HG03025 (cell line): Measurements from ENCODE around the gene ARHGEF7.

ENCODE experiments used
- ATAC-seq: cut with Tn5 transposase; IDR thresholded peaks from one replicate; pipeline ENCODE4 v1.9.1; 2021; ENCODE audit warnings: mild to moderate bottlenecking, moderate library complexity; ENCODE audit not compliant: unreplicated experiment, low FRiP score

ARHGEF7 gene

DNA sequence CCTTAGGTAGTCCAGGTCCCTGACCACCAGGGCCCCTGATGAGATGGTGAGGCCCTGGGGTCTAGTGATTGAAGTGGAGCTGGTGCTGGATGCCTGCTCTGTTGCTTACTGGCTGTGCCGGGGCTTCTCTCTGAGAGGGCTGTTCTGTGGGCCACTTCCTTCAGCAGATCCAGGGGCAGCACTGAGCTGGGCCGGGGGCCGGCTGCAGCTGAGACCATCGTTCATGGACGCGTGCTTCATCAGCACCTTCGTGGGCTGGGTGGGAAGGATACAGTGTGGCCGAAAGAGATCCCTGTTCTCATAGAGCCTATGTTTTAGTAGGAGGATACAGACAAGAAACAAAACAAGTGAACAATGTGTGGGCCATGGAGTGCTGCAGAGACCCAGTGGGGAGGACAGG is 172.1 kb downstream of the ARHGEF7 start:
- no peak for ATAC-seq

GRCh38 chr13:111288276-111288675 is 173.2 kb downstream of the ARHGEF7 start:
- no peak for ATAC-seq

DNA sequence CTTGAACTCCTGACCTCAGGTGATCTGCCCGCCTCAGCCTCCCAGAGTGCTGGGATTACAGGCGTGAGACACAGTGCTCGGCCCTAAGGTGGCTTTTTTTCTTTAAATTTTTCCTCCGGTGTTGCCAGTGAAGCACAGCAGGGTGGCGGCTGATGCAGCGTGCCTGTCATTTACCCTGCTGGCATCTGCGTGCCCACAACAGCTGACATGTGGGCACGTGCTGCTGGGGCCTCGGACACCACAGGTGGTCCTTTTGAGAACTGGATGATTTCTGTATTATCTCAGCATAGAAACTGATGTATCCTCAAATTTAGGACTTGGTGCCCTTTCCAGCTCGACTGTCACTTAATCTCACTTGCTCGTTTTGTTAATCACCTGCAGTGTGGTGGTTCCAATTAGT is 174.1 kb downstream of the ARHGEF7 start:
- no peak for ATAC-seq

DNA sequence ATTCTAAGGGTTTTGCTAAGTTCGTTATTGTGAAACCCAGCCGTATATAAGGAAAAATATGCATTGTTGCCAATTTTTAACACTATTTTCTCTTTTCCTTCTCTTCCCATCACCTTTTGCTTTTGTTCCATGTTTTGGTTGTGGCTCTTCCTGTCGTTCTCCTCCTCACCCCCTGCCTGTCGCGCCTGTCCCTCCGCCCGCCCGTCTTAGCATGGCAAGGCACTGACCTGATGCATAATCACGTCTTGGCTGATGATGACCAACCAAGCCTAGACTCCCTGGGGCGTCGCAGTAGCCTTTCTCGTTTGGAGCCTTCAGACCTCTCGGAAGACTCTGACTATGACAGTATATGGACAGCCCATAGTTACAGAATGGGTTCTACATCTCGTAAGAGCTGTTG is 176.8 kb downstream of the ARHGEF7 start:
- no peak for ATAC-seq

GRCh38 chr13:111292710-111293485 is 177.8 kb downstream of the ARHGEF7 start:
- ATAC-seq: no peak

GRCh38 chr13:111295886-111296285 is 180.8 kb downstream of the ARHGEF7 start:
- no peak for ATAC-seq

GRCh38 chr13:111296417-111296816 is 181.3 kb downstream of the ARHGEF7 start:
- no peak for ATAC-seq

GRCh38 chr13:111298214-111298975 is 183.3 kb downstream of the ARHGEF7 start:
- ATAC-seq: no peak

DNA sequence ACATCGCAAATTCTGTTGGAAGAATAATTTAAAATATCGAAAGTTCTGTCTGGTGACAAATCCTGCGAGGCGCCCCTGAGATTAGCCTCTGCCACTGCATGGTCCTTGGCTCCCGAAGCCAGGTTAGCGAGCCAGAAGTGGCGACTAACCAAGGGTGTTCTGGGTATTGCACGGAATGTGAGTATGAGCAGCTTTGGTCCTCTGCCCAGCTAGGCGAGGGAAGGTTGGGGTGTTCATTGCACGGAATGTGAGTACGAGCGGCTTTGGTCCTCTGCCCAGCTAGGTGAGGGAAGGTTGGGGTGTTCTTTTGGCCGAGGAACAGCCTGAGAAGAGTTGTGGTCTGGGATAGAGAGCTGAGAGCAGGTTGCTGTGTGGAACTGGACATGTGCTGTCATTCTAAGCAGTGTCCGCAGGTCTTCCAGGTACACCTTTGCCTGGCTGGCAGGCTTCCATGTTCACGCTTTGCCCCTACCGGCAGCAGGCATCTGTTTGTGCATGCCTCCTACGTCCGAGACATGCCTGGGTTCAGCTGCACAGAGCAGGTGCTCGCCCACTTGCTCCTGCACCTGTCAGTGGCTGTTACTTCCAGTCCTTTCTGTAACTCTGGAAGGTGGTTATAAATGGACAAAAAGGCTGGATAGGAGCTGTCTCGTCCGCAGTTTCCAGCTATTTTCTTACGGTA is 187.1 kb downstream of the ARHGEF7 start:
- no peak for ATAC-seq

DNA sequence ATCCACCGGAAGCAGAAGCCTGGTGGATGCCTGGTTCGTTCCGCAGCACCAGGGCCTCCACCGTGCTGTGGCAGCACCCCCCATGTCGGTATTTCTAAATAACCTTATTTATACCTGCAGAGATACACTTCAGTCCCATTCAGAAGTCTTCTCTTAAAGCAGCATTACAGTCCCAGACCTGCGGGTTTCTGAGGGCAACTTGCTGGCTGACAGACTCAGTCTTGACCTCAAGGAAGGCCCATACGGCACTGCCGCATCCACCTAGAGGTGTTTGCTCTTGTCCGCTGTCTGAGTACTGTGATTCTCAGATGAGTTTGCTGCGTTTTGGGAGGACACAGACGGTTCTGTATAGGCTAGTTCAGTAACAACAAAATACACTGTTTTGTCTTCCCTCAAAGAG is 188.4 kb downstream of the ARHGEF7 start:
- no peak for ATAC-seq

- peak; percentile 93 for ATAC-seq
Observed at GRCh38 chr13:111304041-111304544, 189.0 kb downstream of the ARHGEF7 start.

- ATAC-seq: no peak
Observed at GRCh38 chr13:111304603-111305289, 189.6 kb downstream of the ARHGEF7 start.

- ATAC-seq: no peak
Observed at GRCh38 chr13:111312944-111313590, 198.0 kb downstream of the ARHGEF7 start.

DNA sequence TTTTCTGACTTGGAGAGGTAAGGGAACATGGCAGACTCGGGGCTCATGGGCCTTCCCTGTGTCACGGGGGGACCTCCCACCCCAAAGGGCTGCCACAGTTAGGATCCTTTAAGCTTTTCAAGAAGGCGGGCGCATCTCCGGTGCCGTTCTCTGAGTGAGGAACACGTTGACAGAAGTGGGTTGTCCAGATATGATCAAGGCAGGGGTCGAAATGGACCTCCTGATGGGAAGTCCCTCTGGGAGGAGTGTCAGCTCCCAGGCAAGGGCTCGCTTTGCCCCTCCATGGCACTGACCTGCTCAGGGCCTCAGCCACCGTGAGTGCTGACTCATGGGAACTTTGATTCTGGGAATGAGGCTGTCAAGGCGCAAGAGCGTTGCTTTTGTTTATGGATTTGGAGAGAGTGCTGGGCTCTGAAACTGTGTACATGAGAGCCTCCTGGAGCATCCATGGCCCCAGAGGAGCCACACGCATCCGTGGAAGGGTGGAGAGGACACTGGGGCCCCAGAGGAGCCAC is 198.9 kb downstream of the ARHGEF7 start:
- no peak for ATAC-seq

DNA sequence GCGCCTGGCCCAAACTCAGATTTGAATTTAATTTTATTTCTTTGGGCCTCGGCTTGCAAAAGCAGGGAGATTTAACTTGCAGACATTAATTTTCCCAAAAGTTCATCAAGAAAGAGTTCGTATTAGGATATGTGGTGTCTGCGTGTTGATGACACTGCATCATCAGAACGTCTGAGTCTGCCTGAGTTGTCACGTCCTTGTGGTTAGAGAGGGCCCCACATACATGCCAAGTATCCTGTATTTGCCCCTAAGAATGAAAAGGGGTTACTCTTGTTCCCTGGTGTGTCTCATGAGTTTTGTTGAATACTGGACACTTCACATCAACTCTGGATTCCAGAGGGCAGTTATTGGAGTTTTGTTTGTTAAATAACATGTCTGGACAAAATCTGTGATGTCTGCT is 199.7 kb downstream of the ARHGEF7 start:
- no peak for ATAC-seq

DNA sequence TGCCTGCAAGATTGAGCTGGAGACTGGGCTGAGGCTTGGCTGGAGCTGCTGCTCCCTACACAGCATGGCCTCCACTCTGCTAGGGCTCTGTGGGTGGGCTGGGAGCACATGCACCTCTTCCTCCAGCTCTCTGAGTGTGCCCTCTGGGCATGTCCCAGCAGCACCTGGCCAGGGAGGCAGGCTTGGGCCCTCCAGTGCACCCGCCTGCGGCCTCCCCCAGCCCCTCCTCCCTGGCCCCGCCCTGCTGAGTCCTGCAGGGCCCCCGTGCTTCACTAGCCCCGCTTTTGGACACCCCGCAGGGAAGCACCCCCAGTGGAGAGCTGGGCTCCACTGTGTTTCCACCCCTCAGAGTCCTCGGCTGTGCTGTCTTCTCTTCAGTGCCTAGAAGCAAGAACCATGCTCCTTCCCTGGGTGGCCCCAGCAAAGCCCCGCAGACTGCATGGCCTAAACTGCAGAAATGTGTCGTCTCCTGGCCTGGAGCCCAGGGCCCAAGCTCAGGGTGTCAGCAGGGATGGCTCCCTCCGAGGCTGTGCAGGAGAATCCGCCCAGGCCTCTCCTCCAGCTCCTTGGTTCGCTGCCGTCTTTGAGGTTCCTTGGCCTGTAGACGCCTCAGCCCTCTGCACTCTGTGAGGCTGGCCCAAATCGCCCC is 200.4 kb downstream of the ARHGEF7 start:
- ATAC-seq: no peak

DNA sequence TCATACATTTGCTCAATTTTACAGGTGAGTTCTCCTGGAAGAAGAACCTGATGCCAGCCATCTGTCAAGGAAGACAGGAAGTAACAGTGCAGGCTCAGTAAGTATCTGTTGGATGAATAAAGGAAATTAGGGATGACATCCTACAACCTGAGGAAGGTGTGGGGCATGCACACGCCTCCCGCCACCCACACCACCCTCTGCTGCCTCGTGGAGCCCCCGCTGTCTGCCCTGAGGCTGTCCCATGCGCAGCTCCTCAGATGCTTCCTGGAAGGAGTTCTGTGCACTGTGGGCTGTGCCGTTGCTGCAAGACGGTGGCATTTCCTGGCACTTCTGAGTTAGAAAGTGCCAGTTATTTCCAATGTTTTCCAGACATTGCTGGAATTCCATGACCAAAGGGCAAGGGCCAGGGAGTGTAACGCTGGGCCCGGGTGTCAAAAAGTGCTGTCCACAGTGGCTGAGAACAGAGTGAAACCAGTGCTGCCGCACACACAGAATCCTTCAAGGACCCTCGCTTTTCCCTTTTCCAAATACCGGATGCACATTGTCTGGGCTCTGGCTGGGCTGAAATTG is 201.1 kb downstream of the ARHGEF7 start:
- no peak for ATAC-seq

DNA sequence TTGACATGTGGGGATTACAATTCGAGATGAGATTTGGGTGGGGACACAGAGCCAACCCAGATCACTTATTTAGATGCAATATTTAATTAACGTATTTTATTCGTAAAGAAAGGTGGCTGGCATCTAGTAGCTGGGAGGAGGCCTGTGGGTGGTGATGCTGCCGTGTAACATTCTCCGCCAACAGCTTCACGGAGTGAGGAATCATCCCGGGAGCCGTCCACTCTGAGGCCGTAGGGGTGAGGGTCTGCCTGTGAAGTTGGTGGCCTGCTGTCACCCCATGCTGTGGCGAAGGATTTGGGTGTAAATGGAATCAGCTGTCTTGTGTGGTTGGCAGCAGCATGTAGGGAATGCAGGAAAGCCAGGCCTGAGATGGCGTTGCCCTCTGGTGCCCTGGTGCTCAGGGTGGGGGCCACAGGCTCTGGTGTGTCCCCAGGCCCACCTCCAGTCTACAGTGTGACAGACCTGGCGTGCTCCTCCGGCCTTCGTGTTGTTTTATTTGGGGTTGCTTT is 202.0 kb downstream of the ARHGEF7 start:
- no peak for ATAC-seq
